GM23338 (cell line): ENCODE results near the gene FNDC11. TPM values are rescaled to one million over a fixed set of nuclear protein-coding genes. Genes with fewer than 3 reads are reported as not detected.

Source experiments
- ATAC-seq: fragments of 200-7000 bp; cut with Tn5 transposase; 3 replicates; pipeline ENCODE4 v1.9.1; 2020
- DNase-seq: peaks from one replicate; pipeline ENCODE4 v3.0.0-alpha.2; 2015; ENCODE audit warnings: low spot score
- H2AFZ ChIP-seq: fragments of 200-600 bp; sonication (generic); 2 replicates; pipeline ENCODE4 v1.8.0; 2016; ENCODE audit warnings: antibody characterized with exemption, mild to moderate bottlenecking, moderate library complexity
- H3F3A ChIP-seq: fragments of 200-600 bp; sonication (generic); replicated peaks from 2 replicates; pipeline ENCODE4 v1.8.0; 2017; ENCODE audit warnings: antibody characterized with exemption, mixed run types, low read depth
- H3K27ac ChIP-seq: fragments of 200-600 bp; sonication (generic); 2 replicates; pipeline ENCODE4 v1.6.1; 2016; ENCODE audit warnings: low read depth
- H3K27me3 ChIP-seq: fragments of 200-600 bp; sonication (generic); 2 replicates; pipeline ENCODE4 v1.8.0; 2016; ENCODE audit warnings: mild to moderate bottlenecking, mixed run types, moderate library complexity; ENCODE audit not compliant: insufficient read depth
- H3K36me3 ChIP-seq: fragments of 200-600 bp; sonication (generic); 2 replicates; pipeline ENCODE4 v1.8.0; 2016; ENCODE audit warnings: mild to moderate bottlenecking; ENCODE audit not compliant: insufficient read depth
- H3K4me1 ChIP-seq: fragments of 200-600 bp; sonication (generic); 2 replicates; pipeline ENCODE4 v1.8.0; 2016; ENCODE audit warnings: mild to moderate bottlenecking, moderate library complexity; ENCODE audit not compliant: insufficient read depth
- H3K4me2 ChIP-seq: fragments of 200-600 bp; sonication (generic); 2 replicates; pipeline ENCODE4 v1.7.1; 2017; ENCODE audit warnings: mixed run types
- H3K4me3 ChIP-seq: fragments of 200-600 bp; sonication (generic); 2 replicates; pipeline ENCODE4 v1.6.1; 2016; ENCODE audit warnings: mixed run types
- H3K79me2 ChIP-seq: fragments of 200-600 bp; sonication (generic); replicated peaks from 2 replicates; pipeline ENCODE4 v1.8.0; 2017; ENCODE audit warnings: mild to moderate bottlenecking; ENCODE audit not compliant: insufficient read depth
- H3K9me2 ChIP-seq: fragments of 200-600 bp; sonication (generic); 2 replicates; pipeline ENCODE4 v1.8.0; 2017; ENCODE audit not compliant: insufficient read depth
- H4K20me1 ChIP-seq: fragments of 200-600 bp; sonication (generic); replicated peaks from 2 replicates; pipeline ENCODE4 v1.8.0; 2017; ENCODE audit warnings: mild to moderate bottlenecking; ENCODE audit not compliant: insufficient read depth
- H3K27ac Mint-ChIP-seq: 2 replicates; pipeline ENCODE4 v1.8.0; 2020; ENCODE audit warnings: inconsistent platforms, mild to moderate bottlenecking, moderate library complexity, mixed read lengths
- H3K27me3 Mint-ChIP-seq: 3 replicates; pipeline ENCODE4 v1.8.0; 2022; ENCODE audit warnings: low read depth, mild to moderate bottlenecking, moderate library complexity, mixed read lengths, inconsistent platforms; ENCODE audit not compliant: insufficient read depth, poor library complexity
- H3K36me3 Mint-ChIP-seq: 3 replicates; pipeline ENCODE4 v1.8.0; 2021; ENCODE audit warnings: low read depth, mild to moderate bottlenecking, inconsistent platforms, moderate library complexity, mixed read lengths
- H3K4me1 Mint-ChIP-seq: 3 replicates; pipeline ENCODE4 v1.8.0; 2020; ENCODE audit warnings: mild to moderate bottlenecking, inconsistent platforms, mixed read lengths
- H3K4me3 Mint-ChIP-seq: 3 replicates; pipeline ENCODE4 v1.8.0; 2021; ENCODE audit warnings: moderate library complexity, mild to moderate bottlenecking, inconsistent platforms, mixed read lengths
- H3K9me3 Mint-ChIP-seq: 3 replicates; pipeline ENCODE4 v1.8.0; 2020; ENCODE audit warnings: moderate library complexity, mild to moderate bottlenecking, inconsistent platforms, mixed read lengths
- CREB1 ChIP-seq: fragments of 250-450 bp; sonication (Bioruptor Pico); IDR thresholded peaks from 2 replicates; pipeline ENCODE4 v1.5.0; 2020; ENCODE audit warnings: low read depth, mild to moderate bottlenecking, moderate library complexity
- JUNB ChIP-seq: IDR thresholded peaks from one replicate; pipeline ENCODE4 v1.6.1; 2016; ENCODE audit warnings: antibody characterized with exemption; ENCODE audit not compliant: unreplicated experiment
- NANOG ChIP-seq: IDR thresholded peaks from 2 replicates; pipeline ENCODE4 v1.6.1; 2016; ENCODE audit warnings: antibody characterized with exemption, borderline replicate concordance
- POLR2AphosphoS5 ChIP-seq: IDR thresholded peaks from 2 replicates; pipeline ENCODE4 v1.6.1; 2016; ENCODE audit warnings: antibody characterized with exemption, low read depth
- ZNF114 ChIP-seq: fragments of 250-450 bp; sonication (Bioruptor Pico); IDR thresholded peaks from 2 replicates; pipeline ENCODE4 v1.5.0; 2020; ENCODE audit warnings: mild to moderate bottlenecking, moderate library complexity
- ZNF331 ChIP-seq: fragments of 250-450 bp; sonication (Bioruptor Pico); IDR thresholded peaks from 2 replicates; pipeline ENCODE4 v1.5.0; 2020; ENCODE audit warnings: low read depth, mild to moderate bottlenecking, moderate library complexity
- ZNF462 ChIP-seq: fragments of 250-450 bp; sonication (Bioruptor Pico); IDR thresholded peaks from 2 replicates; pipeline ENCODE4 v1.5.0; 2020; ENCODE audit warnings: mild to moderate bottlenecking, moderate library complexity
- polyA plus RNA-seq: library from polyadenylated mRNA; unstranded; fragments of >200 nt; fragmentation: Nextera tagmentation; extraction: Ambion mirVana; gene quantifications from 2 replicates; pipeline ENCODE4 v1.2.1, GENCODE V29; 2016
- total RNA-seq: library from RNA; depleted of rRNA; stranded (reverse); fragments of >200 nt; shearing (Covaris generic); gene quantifications from 2 replicates; pipeline ENCODE4 v1.2.3, GENCODE V29; 2014

FNDC11 gene
- total and polyA plus RNA-seq, 2 experiments from 2014 or later, result 3.4 to 5.3 TPM

GRCh38 chr20:63597651-63598478, 43.9 kb downstream of the FNDC11 start (continued):
- no peak for TF ChIP-seq POLR2AphosphoS5
- TF ChIP-seq JUNB, result no peak
- TF ChIP-seq NANOG, result no peak
- no peak for TF ChIP-seq ZNF331 (CRISPR knock-in tag)

- peaks cover 27% of the 10 kb centered on the region for H3K36me3 Mint-ChIP-seq
Observed at GRCh38 chr20:63598479-63599395, 44.8 kb downstream of the FNDC11 start.

GRCh38 chr20:63599396-63600050, 45.6 kb downstream of the FNDC11 start:
- no peaks in the 10 kb centered on the region for H3K79me2 ChIP-seq
- H4K20me1 ChIP-seq, result peaks cover 3% of the 10 kb centered on the region; the same call in 1 of the 2 replicates
- H3K9me2 ChIP-seq, result no peaks in the 10 kb centered on the region
- DNase-seq (no peak), ATAC-seq (no peak)
- Mint-ChIP-seq H3K4me1 (no peaks in the 10 kb centered on the region), H3K36me3 (peaks cover 30% of the 10 kb centered on the region), H3K27me3 (peaks cover 5% of the 10 kb centered on the region), H3K27ac (no peak overlapping the region), H3K9me3 (no peaks in the 10 kb centered on the region), H3K4me3 (no peak overlapping the region)
- no peak overlapping the region for H3K4me3 ChIP-seq
- no peaks in the 10 kb centered on the region for H3K4me1 ChIP-seq
- 0 out of 2 replicates have a peak, but pooled peaks cover 5% of the 10 kb centered on the region for H3F3A ChIP-seq
- no peak overlapping the region for H3K4me2 ChIP-seq
- H3K36me3 ChIP-seq, result peaks cover 15% of the 10 kb centered on the region; the same call in 1 of the 2 replicates
- H3K27me3 ChIP-seq, result no peaks in the 10 kb centered on the region
- TF ChIP-seq ZNF114 (no peak), ZNF462 (CRISPR knock-in tag) (no peak)
- H2AFZ ChIP-seq, result no peak overlapping the region
- no peak overlapping the region for H3K27ac ChIP-seq

More at GRCh38 chr20:63598479-63599395, 44.8 kb downstream of the FNDC11 start:
- no peaks in the 10 kb centered on the region for H3K4me1 ChIP-seq
- H3K4me2 ChIP-seq, result no peak overlapping the region
- ATAC-seq (no peak), DNase-seq (no peak)
- no peak overlapping the region; the same call in 1 of the 2 replicates for H3K27ac Mint-ChIP-seq
- H3K79me2 ChIP-seq, result no peaks in the 10 kb centered on the region
- peaks cover 3% of the 10 kb centered on the region for H3K27me3 Mint-ChIP-seq
- H3K27me3 ChIP-seq, result no peaks in the 10 kb centered on the region
- no peaks in the 10 kb centered on the region for H3K4me1 Mint-ChIP-seq
- no peak overlapping the region for H3K4me3 Mint-ChIP-seq
- H3K36me3 ChIP-seq, result peaks cover 15% of the 10 kb centered on the region; the same call in 1 of the 2 replicates
- TF ChIP-seq CREB1 (CRISPR knock-in tag), result no peak
- no peaks in the 10 kb centered on the region for H3K9me3 Mint-ChIP-seq
- 0 out of 2 replicates have a peak, but pooled peaks cover 5% of the 10 kb centered on the region for H3F3A ChIP-seq
- no peak overlapping the region for H3K4me3 ChIP-seq
- no peak overlapping the region for H3K27ac ChIP-seq
- H4K20me1 ChIP-seq, result peaks cover 3% of the 10 kb centered on the region; the same call in 1 of the 2 replicates
- no peak overlapping the region for H2AFZ ChIP-seq
- H3K9me2 ChIP-seq, result no peaks in the 10 kb centered on the region
